ENCODE measurements around the gene KCNMA1.

GRCh38 chr10:77015360-77015759 is 622.2 kb downstream of the KCNMA1 start:
- TF ChIP-seq POLR2A (IDR thresholded peaks at IDR 0.05) (no peak), CTCF (IDR thresholded peaks at IDR 0.05) (no peak)
